Posterior vena cava (tissue), 2 donors: ENCODE results near the gene NRP2. TPM values are rescaled to one million over a fixed set of nuclear protein-coding genes. Genes with fewer than 3 reads are reported as not detected.

ENCODE experiments used
- DNase-seq: peaks from one replicate; pipeline ENCODE4 v3.0.0-alpha.2; 2020; ENCODE audit warnings: low spot score
- intact Hi-C, 2 donors: fragments of 100-400 bp; cut with DNase I; formaldehyde crosslinking; loops; one replicate each; pipeline versions ENCODE4 v1.14.1 to v1.14.2; 2022 to 2023
- total RNA-seq, 2 donors: library from RNA; stranded (reverse); fragmentation: NEBNext Ultra II Directional; extraction: Animal tissue kit (Norgen Biotek cat#: 25700); gene quantifications; one replicate each; pipeline ENCODE4 v1.2.1, GENCODE V29; 2021
- donor health status: DM: yes; HTN: yes; CAD: no.
- donor health status: DM: yes; HTN: yes; CAD: no.

NRP2 gene
- total RNA-seq, 2 donors from 2014 or later, result 80.8 to 93.5 TPM

DNA sequence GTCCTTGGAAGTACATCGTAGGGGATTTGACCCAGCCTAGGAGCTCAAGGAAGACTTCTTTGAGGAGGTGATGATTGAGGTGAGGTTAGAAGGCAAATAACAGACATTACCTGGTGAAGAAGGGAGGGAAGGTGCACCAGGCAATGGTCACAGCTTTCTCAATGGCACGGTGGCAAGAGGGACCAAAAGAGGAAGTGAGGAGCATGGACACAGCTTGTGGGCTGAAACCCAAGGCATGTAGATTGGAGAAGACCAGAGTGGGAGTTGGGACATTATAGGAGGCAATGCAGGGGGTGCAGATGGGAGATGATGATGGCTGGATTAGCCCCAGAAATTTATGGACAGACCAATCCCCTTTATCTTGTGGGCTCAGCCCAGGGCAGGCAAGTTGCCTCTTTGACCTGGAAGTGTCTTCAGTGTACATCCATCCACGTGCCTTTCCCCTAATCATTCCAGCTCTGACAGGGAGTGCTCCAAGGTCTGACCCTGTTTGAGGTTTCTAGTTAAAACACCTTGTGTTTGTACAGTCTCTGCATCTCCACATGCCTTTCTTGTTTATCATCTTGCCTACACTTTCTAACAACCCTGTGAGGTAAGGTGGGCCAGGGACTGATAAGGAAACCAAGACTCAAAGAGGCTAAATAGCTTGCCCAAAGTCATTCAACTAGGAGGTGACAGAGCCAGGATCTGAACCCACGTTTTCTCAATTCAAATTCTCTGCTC, 59.1 kb downstream of the NRP2 start:
- intact Hi-C loops, result loop anchor here in 1 of 2 donors (5.0 kb wide), 1 partner anchor 684 kb away; no protein-coding TSS in a partner anchor
- DNase-seq, result no peak

- intact Hi-C loops, result loop anchor here in 1 of 2 donors (5.0 kb wide), 1 partner anchor 686 kb away; no protein-coding TSS in a partner anchor
- DNase-seq, result no peak
These were observed 60.8 kb downstream of the NRP2 start for GRCh38 chr2:205743137-205743536.

- intact Hi-C loops, result loop anchor here in 1 of 2 donors (5.0 kb wide), 1 partner anchor 687 kb away; no protein-coding TSS in a partner anchor
These were observed 61.8 kb downstream of the NRP2 start for GRCh38 chr2:205744074-205744591.

GRCh38 chr2:205745661-205746419, 63.5 kb downstream of the NRP2 start:
- DNase-seq, result no peak
- intact Hi-C loops, result no loop called here

More at GRCh38 chr2:205744074-205744591, 61.8 kb downstream of the NRP2 start:
- DNase-seq, result no peak

DNA sequence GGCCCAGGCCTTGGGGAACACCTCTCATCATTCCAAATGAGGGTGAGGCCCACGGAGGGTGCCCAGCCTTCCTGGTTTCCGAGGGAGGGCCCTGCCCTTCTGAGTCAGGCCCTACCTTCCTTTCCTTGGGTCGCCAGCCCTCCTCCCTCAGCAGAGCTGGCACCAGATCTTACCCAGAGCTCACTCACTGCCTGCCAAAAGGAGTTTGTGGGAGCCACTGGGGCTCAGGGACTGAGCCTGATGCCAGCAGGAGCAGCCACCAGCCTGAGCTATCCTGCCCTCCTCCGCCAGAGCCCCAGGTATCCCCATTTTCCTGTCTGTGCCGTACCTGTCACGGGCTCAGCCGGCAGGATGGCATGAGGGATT, 64.1 kb downstream of the NRP2 start:
- intact Hi-C loops, result no loop called here
- no peak for DNase-seq

- DNase-seq, result no peak
- intact Hi-C loops, result no loop called here
These were observed 65.6 kb downstream of the NRP2 start for GRCh38 chr2:205747829-205748386.

- intact Hi-C loops, result no loop called here
- no peak for DNase-seq
These were observed 66.3 kb downstream of the NRP2 start for GRCh38 chr2:205748639-205749038.

GRCh38 chr2:205749078-205749477, 66.8 kb downstream of the NRP2 start:
- DNase-seq, result no peak
- intact Hi-C loops, result no loop called here

GRCh38 chr2:205750797-205751196, 68.5 kb downstream of the NRP2 start:
- intact Hi-C loops, result loop anchor here in 1 of 2 donors (5.0 kb wide), 1 partner anchor 43 kb away; no protein-coding TSS in a partner anchor
- no peak for DNase-seq

GRCh38 chr2:205751569-205752031, 69.3 kb downstream of the NRP2 start:
- intact Hi-C loops, result loop anchor here in 1 of 2 donors (5.0 kb wide), 1 partner anchor 44 kb away; no protein-coding TSS in a partner anchor
- no peak for DNase-seq

DNA sequence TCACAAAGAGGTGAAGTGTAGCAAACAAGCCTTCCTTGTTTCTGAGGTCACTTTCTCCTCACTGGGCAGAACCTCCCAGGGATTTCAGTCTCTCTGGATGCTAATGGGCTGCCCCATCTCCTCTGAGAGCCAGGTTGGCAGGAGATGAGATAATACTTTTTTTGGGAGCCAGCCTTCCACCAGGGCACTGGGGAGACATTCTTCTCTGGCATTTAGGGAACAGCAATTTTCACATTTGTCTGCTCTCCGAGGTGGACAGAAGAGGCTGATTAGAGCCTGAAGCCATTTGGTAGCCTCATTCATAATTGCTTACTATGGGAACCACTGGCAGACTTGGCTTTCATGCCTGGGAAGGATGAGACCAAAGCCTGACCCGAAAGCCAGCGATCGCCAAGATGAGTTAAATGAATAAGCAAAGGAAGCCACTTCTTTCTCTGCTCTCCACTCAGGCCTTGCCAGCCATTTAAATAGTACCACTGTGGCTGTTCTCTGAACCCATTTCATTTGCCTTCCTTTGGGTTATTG, 70.1 kb downstream of the NRP2 start:
- DNase-seq, result no peak
- intact Hi-C loops, result loop anchor here in 1 of 2 donors (5.0 kb wide), 1 partner anchor 45 kb away; no protein-coding TSS in a partner anchor

GRCh38 chr2:205752924-205753323, 70.6 kb downstream of the NRP2 start:
- intact Hi-C loops, result loop anchor here in 1 of 2 donors (5.0 kb wide), 1 partner anchor 46 kb away; no protein-coding TSS in a partner anchor
- DNase-seq, result no peak

DNA sequence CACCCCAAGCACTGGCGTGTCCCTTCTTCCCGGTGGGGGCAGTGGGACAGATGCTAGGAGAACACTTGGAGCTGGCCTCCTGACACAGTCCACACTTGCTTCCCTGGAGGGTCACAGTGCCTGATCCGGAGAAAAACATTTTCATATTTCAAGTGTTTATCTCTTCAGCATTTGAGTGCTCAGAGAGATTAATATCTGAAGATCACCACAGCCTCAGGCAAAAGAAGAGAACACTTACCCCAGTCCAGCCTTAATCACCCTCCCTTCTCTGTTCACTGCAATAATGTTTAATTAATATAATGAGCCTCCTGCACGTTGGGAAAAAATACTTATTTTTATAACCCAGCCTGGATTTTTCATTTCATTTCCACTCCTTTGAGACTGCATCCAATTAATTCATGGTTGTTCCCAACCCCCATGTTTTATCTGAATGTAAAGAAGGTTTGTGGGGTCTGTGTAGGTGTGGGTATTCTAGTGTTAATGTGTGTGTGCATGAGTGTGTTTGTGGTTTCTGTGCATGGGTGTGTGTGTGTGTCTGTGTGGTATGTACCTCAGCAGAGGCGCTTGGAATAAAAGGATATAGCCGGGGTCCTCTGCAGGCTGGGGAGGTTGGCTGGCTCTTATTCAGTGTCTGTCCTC, 72.1 kb downstream of the NRP2 start:
- intact Hi-C loops, result loop anchor here in 1 of 2 donors (5.0 kb wide), 1 partner anchor 47 kb away; no protein-coding TSS in a partner anchor
- DNase-seq, result no peak

DNA sequence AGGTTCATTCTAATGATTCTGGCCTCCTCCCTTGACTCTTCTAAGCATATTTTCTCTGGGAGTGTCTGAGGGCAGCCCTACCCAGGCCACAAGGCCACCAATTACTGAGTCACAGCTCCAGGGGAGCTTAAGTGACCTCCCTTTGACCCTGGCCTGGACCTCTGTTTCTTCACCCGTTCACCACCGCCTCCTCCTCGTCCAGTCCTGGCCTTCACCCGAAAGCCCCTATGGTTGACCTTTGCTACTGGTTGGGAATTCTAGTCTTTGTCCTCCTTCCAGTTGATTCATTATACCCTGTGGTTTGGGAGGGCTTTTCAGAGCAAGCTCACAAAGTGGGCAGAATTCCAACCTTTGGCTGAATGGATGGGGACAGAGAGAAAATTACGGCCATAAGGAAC, 72.6 kb downstream of the NRP2 start:
- intact Hi-C loops, result loop anchor here in 1 of 2 donors (5.0 kb wide), 1 partner anchor 48 kb away; no protein-coding TSS in a partner anchor

GRCh38 chr2:205755923-205756322, 73.6 kb downstream of the NRP2 start:
- intact Hi-C loops, result loop anchor here in 1 of 2 donors (1.0 kb wide), 1 partner anchor 21 kb away; no protein-coding TSS in a partner anchor
- no peak for DNase-seq

More for the DNA sequence above, 72.6 kb downstream of the NRP2 start:
- DNase-seq, result no peak

DNA sequence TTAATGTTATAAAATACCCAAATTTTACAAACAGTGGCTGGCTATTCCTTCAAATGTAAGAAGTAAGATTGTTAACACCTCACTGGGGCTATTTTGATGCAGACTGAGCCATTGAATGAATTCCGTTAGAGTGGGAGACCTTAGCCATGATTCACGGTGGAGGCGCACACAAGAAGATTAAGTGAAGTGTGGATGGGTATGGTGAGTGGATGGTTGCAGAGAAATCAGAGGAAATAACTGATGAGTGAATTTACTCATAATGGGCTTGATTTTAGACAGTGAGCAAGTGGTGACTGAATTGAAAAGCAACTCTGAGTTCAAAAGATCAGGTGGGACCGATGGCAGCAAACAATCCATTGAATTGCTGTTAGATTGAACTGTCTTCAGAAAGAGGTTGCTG, 75.0 kb downstream of the NRP2 start:
- no peak for DNase-seq
- intact Hi-C loops, result no loop called here

DNA sequence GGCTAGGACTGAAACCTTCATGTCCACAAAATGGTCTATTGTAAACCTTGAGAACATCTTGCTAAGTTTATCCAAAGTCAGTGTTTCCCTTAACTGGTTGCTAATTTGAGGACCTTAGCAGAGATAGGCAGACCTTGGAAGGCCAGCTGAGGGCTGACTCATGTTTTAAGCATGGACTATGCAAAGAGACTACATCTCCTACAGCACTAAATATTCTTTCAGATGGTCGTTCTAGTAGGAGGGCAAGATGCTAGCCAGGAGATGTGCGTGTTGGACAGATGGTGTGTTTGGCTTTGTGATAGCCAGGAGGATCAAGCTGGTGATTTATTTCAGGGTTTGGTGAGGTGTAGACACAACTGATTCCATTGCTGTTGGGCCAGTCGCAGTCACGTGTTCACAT, 75.8 kb downstream of the NRP2 start:
- intact Hi-C loops, result no loop called here
- DNase-seq, result no peak

- intact Hi-C loops, result no loop called here
These were observed 76.2 kb downstream of the NRP2 start for GRCh38 chr2:205758500-205758899.

DNA sequence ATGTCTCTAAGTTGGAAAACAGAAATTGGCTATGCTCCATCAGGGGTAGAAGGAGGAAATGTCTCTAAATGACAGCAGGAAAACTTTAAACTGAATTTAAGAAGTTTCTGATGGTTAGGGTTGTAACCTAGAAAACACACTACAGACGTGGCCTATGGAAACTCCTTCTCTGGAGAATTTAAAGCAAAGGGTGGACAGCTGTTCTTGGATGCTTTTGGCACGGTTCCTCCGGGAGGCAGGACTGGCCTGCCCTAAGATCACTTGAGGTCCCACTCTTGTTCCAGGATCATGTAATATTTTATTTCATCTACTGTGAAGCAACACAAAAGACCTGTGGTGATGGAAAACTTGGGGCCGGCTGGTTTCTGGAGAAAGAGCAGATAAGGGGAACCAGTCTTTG, 77.0 kb downstream of the NRP2 start:
- intact Hi-C loops, result no loop called here
- DNase-seq, result no peak

More at GRCh38 chr2:205758500-205758899, 76.2 kb downstream of the NRP2 start:
- DNase-seq, result no peak
